AG10803 (cell line): ENCODE results near the gene RUNX1.

Experiments
- DNase-seq: peaks from one replicate; pipeline ENCODE4 v3.0.0; 2010; ENCODE audit warnings: low read depth
- H3K4me3 ChIP-seq: 2 replicates; pipeline ENCODE4 v1.5.1; 2011; ENCODE audit warnings: mild to moderate bottlenecking, low read length, control low read depth
- TF ChIP-seq, protein P1 (sequence below): conservative IDR thresholded peaks from 2 replicates; pipeline ENCODE4 v1.5.1; 2011; ENCODE audit warnings: mild to moderate bottlenecking, low read length, control low read depth, inconsistent platforms

RUNX1 gene

DNA sequence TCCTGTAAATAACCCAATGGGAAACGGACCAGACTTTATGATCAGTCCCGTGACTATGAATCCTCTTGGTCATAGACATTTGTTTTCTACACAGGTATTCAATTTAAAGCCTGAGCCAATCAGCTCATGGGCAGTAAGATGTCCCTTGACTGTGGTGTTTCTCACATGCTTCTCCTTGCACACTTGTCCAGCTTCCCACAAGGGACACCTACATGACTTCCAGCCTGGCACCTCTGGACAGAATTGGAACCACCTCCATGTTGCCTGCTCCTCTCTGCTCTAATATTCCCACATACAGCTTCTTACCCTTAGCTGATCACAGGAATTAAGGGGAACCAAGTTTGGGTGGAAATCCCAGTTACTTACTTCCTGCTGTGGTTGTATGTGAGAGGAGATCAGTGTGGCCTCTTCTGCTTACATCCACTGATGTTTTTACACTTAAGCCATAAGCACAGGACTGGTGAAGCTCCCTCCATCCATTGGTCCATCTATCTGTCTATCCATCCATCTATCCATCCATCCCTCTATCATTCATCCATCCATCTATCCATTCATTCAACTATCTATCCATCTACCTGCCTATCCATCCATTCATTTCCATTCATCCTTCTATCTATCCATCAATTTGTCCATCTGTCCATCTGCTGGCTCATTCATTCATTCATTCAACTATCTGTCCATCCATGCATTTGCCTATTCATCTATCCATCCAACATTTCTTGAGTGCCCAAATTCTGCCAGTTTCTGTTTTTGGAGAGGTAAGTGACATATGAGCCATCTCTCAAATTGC is 16.4 kb downstream of the RUNX1 start:
- no peak for DNase-seq
- TF ChIP-seq, protein P1, sequence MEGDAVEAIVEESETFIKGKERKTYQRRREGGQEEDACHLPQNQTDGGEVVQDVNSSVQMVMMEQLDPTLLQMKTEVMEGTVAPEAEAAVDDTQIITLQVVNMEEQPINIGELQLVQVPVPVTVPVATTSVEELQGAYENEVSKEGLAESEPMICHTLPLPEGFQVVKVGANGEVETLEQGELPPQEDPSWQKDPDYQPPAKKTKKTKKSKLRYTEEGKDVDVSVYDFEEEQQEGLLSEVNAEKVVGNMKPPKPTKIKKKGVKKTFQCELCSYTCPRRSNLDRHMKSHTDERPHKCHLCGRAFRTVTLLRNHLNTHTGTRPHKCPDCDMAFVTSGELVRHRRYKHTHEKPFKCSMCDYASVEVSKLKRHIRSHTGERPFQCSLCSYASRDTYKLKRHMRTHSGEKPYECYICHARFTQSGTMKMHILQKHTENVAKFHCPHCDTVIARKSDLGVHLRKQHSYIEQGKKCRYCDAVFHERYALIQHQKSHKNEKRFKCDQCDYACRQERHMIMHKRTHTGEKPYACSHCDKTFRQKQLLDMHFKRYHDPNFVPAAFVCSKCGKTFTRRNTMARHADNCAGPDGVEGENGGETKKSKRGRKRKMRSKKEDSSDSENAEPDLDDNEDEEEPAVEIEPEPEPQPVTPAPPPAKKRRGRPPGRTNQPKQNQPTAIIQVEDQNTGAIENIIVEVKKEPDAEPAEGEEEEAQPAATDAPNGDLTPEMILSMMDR, result no peak
- H3K4me3 ChIP-seq, result no peak overlapping the region

DNA sequence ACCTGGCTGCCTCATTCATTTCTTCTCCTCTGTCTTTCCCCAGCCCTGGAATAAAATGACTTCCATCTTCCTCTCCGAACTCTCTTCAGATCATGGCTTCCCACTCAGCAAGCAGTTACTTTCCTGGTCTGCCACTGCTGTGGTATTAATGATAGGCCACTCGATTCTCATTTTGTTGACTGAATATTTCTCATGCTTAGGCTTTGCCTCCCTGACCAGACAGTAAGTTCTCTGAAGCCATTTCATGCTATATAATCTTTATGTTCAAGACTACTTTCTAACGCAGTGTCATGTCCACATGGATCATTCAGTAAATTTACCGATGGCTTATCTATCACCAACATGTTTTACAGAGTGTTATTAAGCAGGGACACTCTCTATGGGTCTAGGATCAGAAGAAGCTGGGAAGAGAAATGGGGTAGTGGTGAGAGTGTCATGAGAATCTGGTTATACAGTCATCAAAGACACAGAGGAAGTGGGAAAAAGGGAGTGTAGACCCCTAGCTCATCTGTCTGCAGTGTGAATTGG is 20.6 kb downstream of the RUNX1 start:
- TF ChIP-seq, protein P1, result no peak
- no peak overlapping the region for H3K4me3 ChIP-seq
- DNase-seq, result no peak

DNA sequence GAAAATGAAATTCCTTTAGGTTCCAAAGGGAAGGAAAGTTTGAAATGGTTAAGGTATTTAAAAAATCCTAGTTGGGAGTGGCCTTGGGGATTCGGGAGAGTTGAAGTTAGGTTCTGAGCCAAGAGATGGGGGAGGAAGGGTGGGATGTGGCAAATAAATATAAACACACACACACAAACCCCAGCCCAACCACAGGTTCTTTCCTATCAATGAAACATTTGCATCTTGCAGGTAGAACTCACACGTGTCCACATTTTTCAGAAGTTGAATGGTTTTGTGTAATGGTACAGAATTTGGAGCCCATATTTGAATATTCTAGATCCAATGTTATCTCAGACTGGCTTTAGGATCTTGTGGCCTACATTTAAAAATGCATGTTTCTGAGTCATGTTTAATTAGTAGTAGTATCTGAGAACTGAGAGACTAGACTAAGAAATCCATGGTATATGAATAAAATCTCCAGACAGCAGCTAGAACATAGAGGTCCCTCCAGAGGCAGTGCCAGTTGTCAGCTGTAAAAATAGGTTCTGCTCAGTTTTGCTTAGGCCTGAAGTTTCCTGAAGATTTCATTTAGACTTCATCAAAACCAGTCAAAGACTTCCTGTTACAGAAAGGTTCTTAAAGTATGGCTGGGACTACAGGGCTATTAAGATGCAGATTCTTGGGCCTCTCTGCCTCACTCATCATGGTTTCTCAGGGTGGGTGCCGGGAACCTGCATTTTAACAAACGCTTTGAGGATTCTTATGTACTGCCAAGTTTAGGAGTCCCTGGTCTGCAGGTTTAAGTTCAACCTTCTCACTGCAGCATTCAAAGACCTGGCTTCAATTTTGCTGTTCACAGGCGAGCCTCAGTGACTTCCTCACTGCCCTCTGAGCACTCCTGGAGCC is 21.3 kb downstream of the RUNX1 start:
- DNase-seq, result no peak
- TF ChIP-seq, protein P1, result no peak
- H3K4me3 ChIP-seq, result no peak overlapping the region

DNA sequence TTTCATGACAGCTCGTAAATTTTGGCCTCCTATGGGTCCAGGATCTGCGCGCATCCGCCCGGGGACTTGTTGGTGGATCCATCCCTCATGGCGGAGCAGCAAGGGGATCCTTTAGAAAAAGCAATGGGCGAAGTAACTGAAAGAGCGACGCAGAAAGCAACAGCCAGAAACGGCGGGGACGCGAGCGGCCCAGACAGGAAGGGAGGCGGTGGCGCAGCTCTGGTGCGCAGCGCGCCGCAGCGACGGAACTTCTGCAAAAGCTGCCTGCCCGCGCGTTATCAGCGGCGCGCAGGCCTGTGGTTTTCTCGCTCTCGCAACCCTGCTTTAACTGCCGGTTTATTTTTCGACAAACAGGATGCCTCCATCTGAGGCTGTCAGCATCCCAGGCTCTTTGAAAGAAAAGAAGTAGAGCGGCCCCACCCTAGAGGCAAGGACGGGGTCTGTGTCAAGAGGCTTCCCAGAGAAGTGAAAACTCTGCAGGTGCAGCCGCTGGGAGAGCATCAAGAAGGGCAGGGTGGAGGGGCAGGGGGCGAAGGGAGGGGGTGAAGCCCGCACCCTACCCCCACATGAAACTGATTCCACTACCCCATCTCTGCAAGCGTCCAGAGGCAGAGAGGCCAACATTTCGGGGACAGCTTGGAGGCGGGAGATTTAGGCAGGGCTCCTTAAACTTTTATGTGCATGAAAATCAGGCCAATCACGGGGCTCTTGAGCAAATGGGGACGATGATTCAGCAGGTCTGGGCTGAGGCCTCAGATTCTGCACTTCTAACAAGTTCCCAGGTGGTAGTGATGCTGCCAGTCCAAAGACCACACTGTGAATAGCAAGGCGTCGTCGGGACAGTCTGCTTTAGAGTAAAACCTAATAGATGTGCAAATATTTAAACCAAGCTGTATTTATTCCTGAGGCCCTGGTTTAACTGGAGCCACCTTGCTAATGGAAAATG is 22.2 kb downstream of the RUNX1 start:
- peak; percentile 45 for DNase-seq
- TF ChIP-seq, protein P1, result no peak
- H3K4me3 ChIP-seq, result peak overlapping the region; percentile 25; the same call in 1 of the 2 replicates

DNA sequence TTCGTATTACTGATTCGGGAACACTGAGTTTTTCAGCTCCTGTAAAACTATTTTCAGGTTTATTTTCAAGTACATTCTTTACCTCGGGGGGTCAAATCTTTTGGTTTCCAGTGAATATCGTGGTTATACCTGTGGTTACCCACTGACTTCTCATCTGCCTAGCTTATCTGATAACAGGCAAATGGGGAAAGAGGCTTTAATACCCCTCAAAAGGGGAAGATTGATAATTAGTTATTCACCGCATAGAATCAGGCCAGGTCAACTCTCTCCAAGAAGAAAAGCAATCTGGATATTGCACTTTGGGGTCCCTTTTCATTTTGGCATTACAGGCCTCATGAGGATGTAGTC is 23.0 kb downstream of the RUNX1 start:
- H3K4me3 ChIP-seq, result no peak overlapping the region
- no peak for DNase-seq
- TF ChIP-seq, protein P1, result no peak
